K562 (cell line): Measurements from ENCODE around the gene LY6G6D. TPM values are rescaled to one million over a fixed set of nuclear protein-coding genes. Genes with fewer than 3 reads are reported as not detected.

Source experiments
- BMI1 ChIP-seq: fragments of 150-350 bp; IDR thresholded peaks from 2 replicates; pipeline ENCODE4 v1.6.1; 2014; ENCODE audit warnings: low read length
- CCAR2 ChIP-seq: fragments of 200-400 bp; formaldehyde crosslinking; IDR thresholded peaks from 2 replicates; pipeline ENCODE4 v1.6.1; 2017; ENCODE audit warnings: mild to moderate bottlenecking, low read depth, low read length
- CREB1 ChIP-seq, 2 experiments: sonication (generic) in 1 of 2; formaldehyde crosslinking in 1 of 2; IDR thresholded peaks; 2 replicates each; pipeline versions ENCODE4 v1.6.1 to v1.8.0; 2012 to 2022; ENCODE audit warnings: inconsistent platforms in 1 of 2, mild to moderate bottlenecking in 1 of 2, missing genetic modification reagents in 1 of 2, moderate library complexity in 1 of 2
- FUS ChIP-seq: fragments of 200-400 bp; formaldehyde crosslinking; optimal IDR thresholded peaks from 2 replicates; pipeline ENCODE3; 2017; ENCODE audit warnings: low read depth, low read length
- HDAC1 ChIP-seq, 2 experiments: fragments of 450-650 bp; IDR thresholded peaks; 2 replicates each; pipeline ENCODE4 v1.6.1; 2016 to 2017; ENCODE audit warnings: inconsistent platforms in 1 of 2, mild to moderate bottlenecking in 1 of 2, moderate library complexity in 1 of 2
- NFE2 ChIP-seq: IDR thresholded peaks from 2 replicates; pipeline ENCODE4 v1.6.1; 2014; ENCODE audit warnings: antibody characterized with exemption, low read depth
- POLR3G ChIP-seq: IDR thresholded peaks from 2 replicates; pipeline ENCODE4 v1.6.1; 2011; ENCODE audit not compliant: insufficient read length, insufficient replicate concordance; ENCODE audit errors: extremely low read depth
- SP2 ChIP-seq: IDR thresholded peaks from 2 replicates; pipeline ENCODE4 v1.6.1; 2011; ENCODE audit warnings: mild to moderate bottlenecking, low read depth, low read length, moderate library complexity; ENCODE audit not compliant: poor library complexity, severe bottlenecking; ENCODE audit errors: extremely low read depth
- SRSF7 ChIP-seq: fragments of 200-400 bp; formaldehyde crosslinking; optimal IDR thresholded peaks from 2 replicates; pipeline ENCODE3; 2017; ENCODE audit warnings: mild to moderate bottlenecking, low read depth, low read length
- WHSC1 ChIP-seq: IDR thresholded peaks from one replicate; pipeline ENCODE4 v1.6.1; 2012; ENCODE audit warnings: low read length, control low read depth, inconsistent platforms
- ZNF224 ChIP-seq: sonication (generic); formaldehyde crosslinking; IDR thresholded peaks from 2 replicates; pipeline ENCODE4 v1.8.0; 2022; ENCODE audit warnings: mild to moderate bottlenecking, missing genetic modification reagents
- ZNF561 ChIP-seq: fragments of 450-650 bp; formaldehyde crosslinking; conservative IDR thresholded peaks from 2 replicates; pipeline ENCODE4 v1.4.0; 2020; ENCODE audit warnings: mild to moderate bottlenecking, moderate library complexity
- ZNF707 ChIP-seq: fragments of 250-450 bp; sonication (Bioruptor Pico); conservative IDR thresholded peaks from 2 replicates; pipeline ENCODE4 v1.8.0; 2022; ENCODE audit warnings: inconsistent platforms, mild to moderate bottlenecking, moderate library complexity
- polyA plus RNA-seq, 8 experiments: library from polyadenylated mRNA; depleted of rRNA in 4 of 8; stranded (reverse) in 5 of 8; unstranded in 3 of 8; fragments of >200 nt; fragmentation: Nextera tagmentation in 2 of 8; fragmentation: Illumina TruSeq in 1 of 8; extraction: Ambion mirVana in 2 of 8; extraction: Trizol in 1 of 8; gene quantifications; 2 replicates each; pipeline versions ENCODE4 v1.2.1 to v1.2.3, GENCODE V29; 2011 to 2014; ENCODE audit warnings: inconsistent platforms in 1 of 8, missing spikeins in 1 of 8
- total RNA-seq, 7 experiments: library from RNA; depleted of rRNA in 6 of 7; stranded (reverse); fragments of >200 nt in 6 of 7; fragmentation: Illumina TruSeq in 2 of 7; extraction: Trizol in 2 of 7; gene quantifications; 2 replicates each; pipeline versions ENCODE4 v1.2.1 to v1.2.3, GENCODE V29; 2011 to 2021; ENCODE audit warnings: low replicate concordance in 1 of 7
- TF ChIP-seq, protein P1 (sequence below): sonication (generic); formaldehyde crosslinking; IDR thresholded peaks from 2 replicates; pipeline ENCODE4 v1.8.0; 2022; ENCODE audit warnings: missing genetic modification reagents, mild to moderate bottlenecking, borderline replicate concordance
- TF ChIP-seq, protein P2 (sequence below), 3 experiments: fragments of 200-800 bp in 1 of 3; fragments of 250-450 bp in 1 of 3; fragments of 450-650 bp in 1 of 3; sonication (Bioruptor Pico) in 1 of 3; sonication (Bioruptor generic) in 1 of 3; formaldehyde crosslinking in 1 of 3; IDR thresholded peaks; 2 replicates each; pipeline versions ENCODE4 v1.6.1 to v1.8.0; 2016 to 2022; ENCODE audit warnings: mild to moderate bottlenecking in 2 of 3, missing genetic modification characterization in 2 of 3, missing compliant biosample characterization in 1 of 3, moderate library complexity in 1 of 3
- TF ChIP-seq, protein P3 (sequence below): fragments of 250-450 bp; sonication (Bioruptor Pico); IDR thresholded peaks from 2 replicates; pipeline ENCODE4 v1.8.0; 2021; ENCODE audit warnings: moderate library complexity, mild to moderate bottlenecking, inconsistent platforms
- TF ChIP-seq, protein P4 (sequence below): sonication (generic); formaldehyde crosslinking; IDR thresholded peaks from 2 replicates; pipeline ENCODE4 v1.8.0; 2022; ENCODE audit warnings: missing genetic modification reagents, mild to moderate bottlenecking, moderate library complexity, borderline replicate concordance

Gene LY6G6D
- total and polyA plus RNA-seq, 9 of the 15 experiments (the other 6 are each of a cell fraction or from before 2014, with no cell fraction given) = 0.30 to 0.38 TPM; not detected in 7

DNA sequence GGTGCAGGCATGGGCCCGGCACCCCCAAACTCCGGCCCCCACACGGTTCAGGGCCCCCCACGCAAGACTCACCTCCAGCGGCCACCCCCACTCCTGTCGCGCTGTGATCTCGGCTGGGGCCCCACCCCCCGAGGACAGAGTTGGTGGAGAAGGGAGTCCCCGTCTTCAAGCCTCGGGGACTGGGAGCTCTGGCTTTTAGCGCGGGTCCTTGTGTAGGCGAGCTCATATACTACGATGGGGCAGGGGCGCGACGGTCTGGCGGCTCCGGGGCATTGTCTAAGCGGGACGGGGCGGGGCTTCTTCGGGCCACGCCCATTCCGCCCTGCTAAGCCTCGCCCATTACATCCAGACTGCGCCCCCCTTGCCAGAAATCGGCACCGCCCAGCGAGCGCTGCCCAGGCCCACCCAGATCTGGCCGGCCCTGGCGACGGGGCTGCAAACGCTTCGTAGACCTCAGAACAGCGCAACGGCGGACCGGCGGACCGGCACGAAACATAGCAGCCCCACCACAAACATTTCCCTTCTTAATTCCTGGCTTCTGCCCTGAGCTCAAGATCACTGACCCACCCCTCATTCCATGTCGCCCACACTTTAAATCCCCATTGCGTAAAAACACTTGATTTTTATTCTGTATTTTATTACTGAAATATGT, 15.0 kb downstream of the LY6G6D start (continued):
- TF ChIP-seq, protein P1, sequence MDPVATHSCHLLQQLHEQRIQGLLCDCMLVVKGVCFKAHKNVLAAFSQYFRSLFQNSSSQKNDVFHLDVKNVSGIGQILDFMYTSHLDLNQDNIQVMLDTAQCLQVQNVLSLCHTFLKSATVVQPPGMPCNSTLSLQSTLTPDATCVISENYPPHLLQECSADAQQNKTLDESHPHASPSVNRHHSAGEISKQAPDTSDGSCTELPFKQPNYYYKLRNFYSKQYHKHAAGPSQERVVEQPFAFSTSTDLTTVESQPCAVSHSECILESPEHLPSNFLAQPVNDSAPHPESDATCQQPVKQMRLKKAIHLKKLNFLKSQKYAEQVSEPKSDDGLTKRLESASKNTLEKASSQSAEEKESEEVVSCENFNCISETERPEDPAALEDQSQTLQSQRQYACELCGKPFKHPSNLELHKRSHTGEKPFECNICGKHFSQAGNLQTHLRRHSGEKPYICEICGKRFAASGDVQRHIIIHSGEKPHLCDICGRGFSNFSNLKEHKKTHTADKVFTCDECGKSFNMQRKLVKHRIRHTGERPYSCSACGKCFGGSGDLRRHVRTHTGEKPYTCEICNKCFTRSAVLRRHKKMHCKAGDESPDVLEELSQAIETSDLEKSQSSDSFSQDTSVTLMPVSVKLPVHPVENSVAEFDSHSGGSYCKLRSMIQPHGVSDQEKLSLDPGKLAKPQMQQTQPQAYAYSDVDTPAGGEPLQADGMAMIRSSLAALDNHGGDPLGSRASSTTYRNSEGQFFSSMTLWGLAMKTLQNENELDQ (CRISPR knock-in tag) = 0 out of 2 replicates have a peak, but pooled peaks have one; percentile 56
- TF ChIP-seq ZNF561 (CRISPR knock-in tag) (peak; percentile 94), SRSF7 (no peak), FUS (peak; percentile 67), CREB1 (IDR thresholded peaks at IDR 0.05) (peak; percentile 47), CREB1 (CRISPR knock-in tag; IDR thresholded peaks at IDR 0.05) (no peak), CCAR2 (no peak), POLR3G (no peak), SP2 (peak; percentile 16), ZNF707 (CRISPR knock-in tag) (0 out of 2 replicates have a peak, but pooled peaks have one; percentile 35), HDAC1 (IDR thresholded peaks at IDR 0.05) (peak in 1 of 2 experiments; percentile 28; a peak in 1 of 4 replicates), NFE2 (no peak), ZNF224 (CRISPR knock-in tag) (0 out of 2 replicates have a peak, but pooled peaks have one; percentile 48), BMI1 (0 out of 2 replicates have a peak, but pooled peaks have one; percentile 9), WHSC1 (no peak)
- TF ChIP-seq, protein P2, sequence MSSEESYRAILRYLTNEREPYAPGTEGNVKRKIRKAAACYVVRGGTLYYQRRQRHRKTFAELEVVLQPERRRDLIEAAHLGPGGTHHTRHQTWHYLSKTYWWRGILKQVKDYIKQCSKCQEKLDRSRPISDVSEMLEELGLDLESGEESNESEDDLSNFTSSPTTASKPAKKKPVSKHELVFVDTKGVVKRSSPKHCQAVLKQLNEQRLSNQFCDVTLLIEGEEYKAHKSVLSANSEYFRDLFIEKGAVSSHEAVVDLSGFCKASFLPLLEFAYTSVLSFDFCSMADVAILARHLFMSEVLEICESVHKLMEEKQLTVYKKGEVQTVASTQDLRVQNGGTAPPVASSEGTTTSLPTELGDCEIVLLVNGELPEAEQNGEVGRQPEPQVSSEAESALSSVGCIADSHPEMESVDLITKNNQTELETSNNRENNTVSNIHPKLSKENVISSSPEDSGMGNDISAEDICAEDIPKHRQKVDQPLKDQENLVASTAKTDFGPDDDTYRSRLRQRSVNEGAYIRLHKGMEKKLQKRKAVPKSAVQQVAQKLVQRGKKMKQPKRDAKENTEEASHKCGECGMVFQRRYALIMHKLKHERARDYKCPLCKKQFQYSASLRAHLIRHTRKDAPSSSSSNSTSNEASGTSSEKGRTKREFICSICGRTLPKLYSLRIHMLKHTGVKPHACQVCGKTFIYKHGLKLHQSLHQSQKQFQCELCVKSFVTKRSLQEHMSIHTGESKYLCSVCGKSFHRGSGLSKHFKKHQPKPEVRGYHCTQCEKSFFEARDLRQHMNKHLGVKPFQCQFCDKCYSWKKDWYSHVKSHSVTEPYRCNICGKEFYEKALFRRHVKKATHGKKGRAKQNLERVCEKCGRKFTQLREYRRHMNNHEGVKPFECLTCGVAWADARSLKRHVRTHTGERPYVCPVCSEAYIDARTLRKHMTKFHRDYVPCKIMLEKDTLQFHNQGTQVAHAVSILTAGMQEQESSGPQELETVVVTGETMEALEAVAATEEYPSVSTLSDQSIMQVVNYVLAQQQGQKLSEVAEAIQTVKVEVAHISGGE (CRISPR knock-in tag; IDR thresholded peaks at IDR 0.05) = peak in 1 of 3 experiments; percentile 48; a peak in 3 of 6 replicates
- TF ChIP-seq, protein P3, sequence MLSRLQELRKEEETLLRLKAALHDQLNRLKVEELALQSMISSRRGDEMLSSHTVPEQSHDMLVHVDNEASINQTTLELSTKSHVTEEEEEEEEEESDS (CRISPR knock-in tag) = no peak
- TF ChIP-seq, protein P4, sequence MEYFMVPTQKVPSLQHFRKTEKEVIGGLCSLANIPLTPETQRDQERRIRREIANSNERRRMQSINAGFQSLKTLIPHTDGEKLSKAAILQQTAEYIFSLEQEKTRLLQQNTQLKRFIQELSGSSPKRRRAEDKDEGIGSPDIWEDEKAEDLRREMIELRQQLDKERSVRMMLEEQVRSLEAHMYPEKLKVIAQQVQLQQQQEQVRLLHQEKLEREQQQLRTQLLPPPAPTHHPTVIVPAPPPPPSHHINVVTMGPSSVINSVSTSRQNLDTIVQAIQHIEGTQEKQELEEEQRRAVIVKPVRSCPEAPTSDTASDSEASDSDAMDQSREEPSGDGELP (CRISPR knock-in tag) = no peak
